Ectodermal cell (in vitro differentiated cells): ENCODE data around the gene ENTHD1.
"Not testable (repeated sequence)": the region's sequence is repeated elsewhere in the genome, so short reads cannot be mapped to it uniquely, and the experiment has no call there.

ENCODE experiments used
- H3K27ac ChIP-seq: 2 replicates; pipeline ENCODE4 v1.7.0; 2013; ENCODE audit warnings: mild to moderate bottlenecking, low read depth, low read length; ENCODE audit not compliant: insufficient read depth, poor library complexity, severe bottlenecking
- H3K27me3 ChIP-seq: 2 replicates; pipeline ENCODE4 v1.7.0; 2013; ENCODE audit warnings: mild to moderate bottlenecking, low read length; ENCODE audit not compliant: insufficient read depth, control insufficient read depth, poor library complexity, severe bottlenecking
- H3K36me3 ChIP-seq: one replicate; pipeline ENCODE4 v1.7.0; 2013; ENCODE audit warnings: low read length; ENCODE audit not compliant: control insufficient read depth, insufficient read depth
- H3K4me1 ChIP-seq: one replicate; pipeline ENCODE4 v1.7.0; 2013; ENCODE audit warnings: low read length; ENCODE audit not compliant: control insufficient read depth, insufficient read depth
- H3K4me3 ChIP-seq: 2 replicates; pipeline ENCODE4 v1.7.0; 2013; ENCODE audit warnings: low read depth, low read length, control low read depth; ENCODE audit not compliant: insufficient read depth
- H3K9me3 ChIP-seq: 2 replicates; pipeline ENCODE4 v1.7.0; 2013; ENCODE audit warnings: mild to moderate bottlenecking, low read length, moderate library complexity; ENCODE audit not compliant: control insufficient read depth
- WGBS, 2 experiments: methylation state at CpG; one replicate each; pipeline ENCODE4 v1.1.7; 2013; ENCODE audit warnings: missing lambda C conversion rate in 2 of 2; 5-methylcytosine and 5-hydroxymethylcytosine counted together

The ENTHD1 gene

DNA sequence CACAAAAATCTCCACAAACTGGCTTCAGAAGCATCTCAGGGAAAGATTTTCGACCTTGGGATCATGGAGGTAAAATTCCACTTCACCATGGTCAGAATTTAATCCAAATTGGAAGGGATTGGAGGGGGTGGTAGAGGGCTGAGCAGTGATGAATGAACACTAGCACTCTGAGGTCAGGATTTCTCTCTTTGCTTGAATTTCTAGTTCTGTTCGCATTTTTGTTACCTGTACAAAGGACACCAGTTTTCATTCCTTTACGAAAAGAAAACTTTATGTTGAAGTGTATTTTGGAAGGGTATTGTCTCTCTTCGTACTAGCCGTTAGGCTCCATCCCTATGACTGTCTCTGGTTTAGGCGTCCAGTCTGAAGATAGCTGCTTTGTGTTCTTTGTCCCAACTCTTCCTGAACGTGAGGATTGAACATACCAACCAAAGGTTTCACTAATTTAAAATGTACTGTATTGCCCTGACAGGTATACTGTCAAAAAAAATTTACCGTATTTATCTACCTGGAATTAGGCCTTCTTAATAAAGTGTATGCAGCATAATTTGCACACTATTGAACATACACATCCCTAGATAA, 8.1 kb upstream of the ENTHD1 start:
- Histone ChIP-seq H3K4me1 (peaks cover 5% of the 10 kb centered on the region), H3K36me3 (no peaks in the 10 kb centered on the region), H3K27ac (no peak overlapping the region), H3K27me3 (no peaks in the 10 kb centered on the region), H3K4me3 (no peak overlapping the region), H3K9me3 (no peaks in the 10 kb centered on the region)
- 93 to 96% methylated on average over 7 to 8 of the region's 8 CpGs for WGBS, 2 experiments

DNA sequence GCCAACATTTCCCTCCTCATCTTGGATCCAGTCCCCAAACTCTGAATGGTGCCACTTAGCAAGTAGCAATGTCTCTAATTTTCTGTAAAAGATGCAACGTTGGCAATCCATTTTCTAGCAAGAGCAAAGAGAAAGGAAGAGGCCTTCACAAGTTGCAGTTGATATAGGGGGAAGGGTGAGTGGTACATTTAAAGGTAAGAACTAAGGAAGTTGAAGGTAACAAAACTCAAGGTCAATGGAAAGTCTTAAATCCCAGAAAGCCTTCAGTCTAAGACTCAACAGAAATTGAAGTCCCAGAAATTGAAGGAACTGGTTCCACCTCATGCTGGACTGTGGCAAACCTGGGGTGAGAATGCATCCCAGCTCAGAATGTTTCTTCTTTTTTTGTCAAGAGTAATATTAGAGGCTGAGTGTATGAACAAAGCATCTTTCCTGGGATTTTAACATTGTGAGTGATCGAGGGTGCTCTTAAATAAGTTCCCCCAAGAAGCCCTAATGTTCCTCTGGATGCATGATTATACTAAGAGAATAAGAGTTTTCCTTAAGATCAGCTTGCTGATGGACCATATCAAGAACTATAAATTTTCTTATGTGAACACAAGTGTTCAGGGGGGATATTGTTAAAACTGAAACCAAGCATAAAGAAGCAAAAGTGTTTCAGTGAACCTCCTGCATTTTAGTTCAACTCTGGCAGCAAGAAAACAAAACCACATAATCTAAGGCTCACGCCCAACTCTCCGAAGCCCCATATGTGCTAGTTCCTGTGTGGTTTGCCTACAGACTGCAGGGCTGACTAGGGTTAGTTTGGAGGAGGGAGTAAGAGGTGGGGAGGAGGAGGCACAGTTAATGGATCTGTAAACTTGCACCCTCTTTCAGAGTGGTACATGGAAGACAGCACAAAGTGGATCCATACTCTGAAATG, 7.0 kb upstream of the ENTHD1 start, which contains the start of gene GRAP2:
Gene GRAP2, plus strand, starts transcription at position 779 of the 922 bp plus-strand sequence. CDS start 46,023 bp downstream, outside the sequence.
- Histone ChIP-seq H3K9me3 (no peaks in the 10 kb centered on the region), H3K36me3 (no peaks in the 10 kb centered on the region), H3K27me3 (no peaks in the 10 kb centered on the region), H3K4me3 (no peak within 1 kb of the TSS), H3K27ac (no peak within 1 kb of the TSS), H3K4me1 (no peaks in the 10 kb centered on the region)
- WGBS, 2 experiments, result 89 to 94% methylated on average over 4 of the region's 4 CpGs

DNA sequence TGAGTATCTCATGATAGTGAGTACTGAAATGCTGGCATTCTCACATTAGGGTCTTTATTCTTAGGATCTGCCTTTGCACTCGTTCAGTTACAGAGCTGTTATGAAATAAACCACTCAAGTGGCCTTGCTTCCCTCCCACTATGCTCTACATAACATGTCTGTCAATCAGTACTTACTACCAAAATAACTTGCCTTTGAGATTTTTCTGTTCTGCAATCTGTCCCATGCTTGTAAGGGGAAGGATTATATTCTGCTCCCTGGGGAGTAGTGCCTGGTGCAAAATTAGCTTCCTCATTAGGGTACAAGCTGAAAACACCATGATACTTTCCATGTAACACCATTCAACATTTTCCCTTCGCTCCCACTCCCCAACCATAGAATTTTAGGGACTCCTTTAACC, 5.4 kb upstream of the ENTHD1 start:
- no peak overlapping the region for H3K27ac ChIP-seq
- no peaks in the 10 kb centered on the region for H3K9me3 ChIP-seq
- no peaks in the 10 kb centered on the region for H3K4me1 ChIP-seq
- WGBS, 2 experiments, result 87 to 92% methylated on average over 2 of the region's 2 CpGs
- no peaks in the 10 kb centered on the region for H3K27me3 ChIP-seq
- no peak overlapping the region for H3K4me3 ChIP-seq
- no peaks in the 10 kb centered on the region for H3K36me3 ChIP-seq

DNA sequence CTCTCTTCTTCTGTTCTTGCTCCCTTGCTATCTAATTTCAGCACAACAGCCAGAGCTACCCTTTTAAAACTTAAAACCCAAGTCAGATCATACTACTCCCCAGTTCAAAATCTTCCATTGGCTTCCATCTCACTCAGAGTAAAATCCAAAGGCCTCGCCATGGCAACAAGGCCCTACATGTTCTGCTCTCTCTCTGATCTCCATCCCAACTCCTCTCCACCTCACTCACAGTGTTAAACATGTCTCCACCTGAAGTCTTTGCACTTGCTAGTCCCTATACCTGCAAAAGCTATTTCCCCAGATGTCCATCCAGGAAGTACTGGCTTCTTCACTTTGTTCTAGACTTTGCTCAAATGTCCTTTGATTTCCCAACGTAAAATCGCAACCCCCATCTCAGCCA, 4.3 kb upstream of the ENTHD1 start:
- WGBS, 2 experiments, result 90 to 93% methylated on average over 3 of the region's 3 CpGs
- Histone ChIP-seq H3K4me1 (no peaks in the 10 kb centered on the region), H3K27me3 (no peaks in the 10 kb centered on the region), H3K27ac (no peak overlapping the region), H3K9me3 (no peaks in the 10 kb centered on the region), H3K36me3 (no peaks in the 10 kb centered on the region), H3K4me3 (no peak overlapping the region)

DNA sequence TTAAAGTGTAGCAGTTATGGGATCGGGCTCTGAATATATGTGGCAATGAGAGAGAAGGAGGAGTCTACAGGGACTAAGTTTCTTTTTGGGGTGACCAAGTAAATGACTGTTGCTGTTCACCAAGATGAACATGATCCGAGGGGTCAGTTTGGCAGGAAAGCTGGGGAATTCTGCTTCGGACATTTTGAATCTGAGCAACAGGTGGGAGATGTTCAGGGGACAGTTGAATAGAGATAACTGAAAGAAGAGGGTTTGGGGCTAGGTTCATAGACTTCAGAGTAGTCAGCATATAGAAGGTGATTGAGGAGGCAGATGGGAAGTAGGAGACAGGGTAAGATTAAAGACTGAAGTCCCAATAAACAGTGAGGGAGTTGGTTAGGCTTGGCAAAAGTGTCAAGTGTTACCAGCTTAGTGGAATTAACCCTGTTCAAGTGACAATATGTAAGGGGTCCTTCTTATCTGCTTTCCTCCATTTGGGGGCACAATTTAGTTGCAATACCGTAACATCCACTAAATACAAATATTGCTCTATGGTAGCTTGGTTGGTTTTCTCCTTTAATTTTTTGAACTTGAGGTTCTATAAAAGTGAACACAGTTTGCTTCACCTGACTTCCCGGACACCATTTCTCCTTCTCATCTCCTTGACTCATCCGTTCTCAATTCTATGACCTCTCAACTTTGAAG, 2.9 kb upstream of the ENTHD1 start:
- H3K27me3 ChIP-seq, result no peaks in the 10 kb centered on the region
- no peaks in the 10 kb centered on the region for H3K9me3 ChIP-seq
- H3K27ac ChIP-seq, result no peak overlapping the region
- no peaks in the 10 kb centered on the region for H3K36me3 ChIP-seq
- 92 to 95% methylated on average over 5 to 6 of the region's 6 CpGs for WGBS, 2 experiments
- no peaks in the 10 kb centered on the region for H3K4me1 ChIP-seq
- no peak overlapping the region for H3K4me3 ChIP-seq

DNA sequence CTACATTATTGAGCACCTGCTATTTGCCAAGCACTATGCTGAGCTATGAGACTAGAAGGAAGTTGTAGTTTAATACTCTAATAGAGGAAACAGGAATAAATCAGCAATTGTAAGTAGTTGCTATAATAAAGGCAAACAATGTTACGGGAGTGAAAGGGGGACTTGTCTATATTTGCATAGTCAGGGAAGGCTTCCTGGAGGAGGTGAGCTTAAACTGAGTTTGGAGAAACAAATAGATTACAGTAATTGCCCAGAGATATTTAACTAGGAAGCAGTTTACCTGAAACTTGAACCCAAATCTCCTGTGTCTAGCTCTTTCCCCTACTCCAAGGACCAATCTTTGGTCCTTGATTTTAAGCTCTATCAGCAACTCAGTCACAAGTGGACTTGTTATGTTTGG, 2.1 kb upstream of the ENTHD1 start:
- H3K9me3 ChIP-seq, result no peaks in the 10 kb centered on the region
- no peaks in the 10 kb centered on the region for H3K27me3 ChIP-seq
- no peak overlapping the region for H3K4me3 ChIP-seq
- H3K4me1 ChIP-seq, result no peaks in the 10 kb centered on the region
- 93 to 98% methylated on average over 1 of the region's 1 CpG for WGBS, 2 experiments
- no peak overlapping the region for H3K27ac ChIP-seq
- no peaks in the 10 kb centered on the region for H3K36me3 ChIP-seq

DNA sequence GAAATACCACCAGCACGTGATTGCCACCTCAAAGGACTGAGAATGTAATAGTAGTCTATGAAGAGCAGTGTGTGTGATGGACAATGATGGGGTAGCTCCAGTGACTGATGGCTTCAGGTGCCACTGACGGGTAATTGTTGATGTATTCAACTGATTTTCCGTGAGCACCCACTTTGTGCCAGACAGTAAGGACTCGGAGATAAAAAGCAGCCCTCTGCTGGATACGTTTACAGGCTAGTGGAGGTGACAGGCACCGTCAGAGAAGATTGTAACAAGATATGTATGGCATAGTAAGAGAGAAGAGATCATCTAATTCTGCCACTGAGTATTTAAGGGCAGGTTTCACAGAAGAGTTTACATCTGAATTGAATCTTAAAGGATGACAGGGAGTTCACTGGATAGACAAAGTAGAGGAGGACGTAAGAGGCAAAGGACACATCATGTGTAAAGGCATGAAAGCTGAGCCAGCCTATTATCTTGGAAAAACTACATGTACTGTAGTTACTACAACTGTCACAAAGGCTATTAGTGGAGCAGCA, 1.1 kb upstream of the ENTHD1 start:
- no peaks in the 10 kb centered on the region for H3K4me1 ChIP-seq
- 81 to 84% methylated on average over 7 of the region's 7 CpGs for WGBS, 2 experiments
- no peaks in the 10 kb centered on the region for H3K27me3 ChIP-seq

DNA sequence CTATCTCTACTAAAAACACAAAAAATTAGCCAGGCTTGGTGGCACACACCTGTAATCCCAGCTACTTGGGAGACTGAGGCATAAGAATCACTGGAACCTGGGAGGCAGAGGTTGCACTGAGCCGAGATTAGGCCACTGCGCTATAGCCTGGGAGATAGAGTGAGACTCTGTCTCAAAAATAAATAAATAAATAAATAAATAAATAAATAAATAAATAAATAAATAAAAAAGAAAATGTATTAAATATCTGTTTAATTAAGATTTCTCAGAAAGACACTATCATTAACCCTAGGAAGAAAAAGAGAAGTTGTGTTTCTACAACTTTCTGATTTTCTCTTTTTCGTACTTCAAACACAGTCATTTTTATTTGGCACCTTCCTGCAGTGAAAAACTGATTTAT, 3.6 kb downstream of the ENTHD1 start:
- not testable (repeated sequence) for H3K36me3 ChIP-seq, H3K27ac ChIP-seq, H3K4me3 ChIP-seq, H3K27me3 ChIP-seq, H3K4me1 ChIP-seq, H3K9me3 ChIP-seq
- 93 to 100% methylated on average over 1 to 2 of the region's 3 CpGs for WGBS, 2 experiments

More for the DNA sequence above, 1.1 kb upstream of the ENTHD1 start:
- no peak overlapping the region for H3K27ac ChIP-seq
- H3K4me3 ChIP-seq, result no peak overlapping the region
- H3K9me3 ChIP-seq, result no peaks in the 10 kb centered on the region
- no peaks in the 10 kb centered on the region for H3K36me3 ChIP-seq

DNA sequence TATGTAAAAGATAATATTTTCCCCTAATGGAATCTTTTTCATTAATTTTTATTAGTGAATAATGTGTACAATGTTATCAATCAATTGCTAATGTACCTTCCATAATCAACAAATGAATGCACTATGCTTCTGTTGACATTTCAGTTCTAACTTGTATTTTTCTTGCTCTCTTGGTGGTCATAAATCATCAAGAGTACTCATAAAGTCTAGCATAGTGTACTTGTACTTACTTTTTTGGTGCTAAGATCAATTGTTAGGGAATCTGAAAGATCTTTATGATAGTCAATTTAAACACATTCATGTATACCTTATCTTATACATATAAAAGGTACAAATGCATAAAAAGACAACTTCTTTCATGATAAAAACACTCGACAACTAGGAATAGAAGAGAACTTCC, 10.5 kb downstream of the ENTHD1 start:
- H3K9me3 ChIP-seq, result no peaks in the 10 kb centered on the region
- no peak overlapping the region for H3K4me3 ChIP-seq
- H3K36me3 ChIP-seq, result no peaks in the 10 kb centered on the region
- H3K4me1 ChIP-seq, result no peaks in the 10 kb centered on the region
- H3K27ac ChIP-seq, result no peak overlapping the region
- 73 to 94% methylated on average over 1 of the region's 1 CpG for WGBS, 2 experiments
- no peaks in the 10 kb centered on the region for H3K27me3 ChIP-seq

DNA sequence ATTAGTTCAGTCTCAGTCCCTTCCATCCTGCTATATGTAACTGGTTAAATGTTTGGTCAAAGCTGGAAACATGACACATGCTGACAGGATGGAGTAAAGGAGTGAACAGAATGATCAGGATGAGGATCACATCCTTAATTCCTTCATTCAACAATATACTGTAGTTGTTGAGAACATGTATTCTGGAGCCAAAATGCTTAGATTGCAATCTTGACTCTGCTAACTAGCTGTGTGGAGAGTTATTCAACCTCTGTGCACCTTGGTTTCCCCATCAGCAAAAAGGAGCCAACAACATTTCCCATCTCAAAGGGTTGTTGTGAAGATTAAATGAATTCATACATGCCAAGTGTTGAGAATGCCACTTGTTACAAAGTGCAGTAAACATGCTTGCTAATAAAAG, 12.8 kb downstream of the ENTHD1 start:
- no peaks in the 10 kb centered on the region for H3K27me3 ChIP-seq
- no peak overlapping the region for H3K4me3 ChIP-seq
- no peak overlapping the region for H3K27ac ChIP-seq
- H3K4me1 ChIP-seq, result no peaks in the 10 kb centered on the region
- no peaks in the 10 kb centered on the region for H3K9me3 ChIP-seq
- H3K36me3 ChIP-seq, result no peaks in the 10 kb centered on the region
